B cell (primary cell): Measurements from ENCODE around the gene ZDHHC18. TPM values are rescaled to one million over a fixed set of nuclear protein-coding genes. Genes with fewer than 3 reads are reported as not detected.

Experiments used
- ATAC-seq: fragments of 200-7000 bp; cut with Tn5 transposase; one replicate; pipeline ENCODE4 v1.10.0; 2021; ENCODE audit warnings: low read depth, mild to moderate bottlenecking, moderate number of reproducible peaks, moderate library complexity
- CTCF ChIA-PET: fragments of 350-600 bp; sonication (Branson Sonifier 250); formaldehyde crosslinking; loops from one replicate; lab custom pipeline; 2021; ENCODE audit warnings: antibody characterized with exemption, inconsistent platforms; lab: Charles Lee
- POLR2A ChIA-PET: fragments of 350-600 bp; sonication (Branson Sonifier 250); formaldehyde crosslinking; loops from one replicate; lab custom pipeline; 2021; ENCODE audit warnings: antibody characterized with exemption; lab: Charles Lee
- DNase-seq: peaks from one replicate; pipeline ENCODE4 v3.0.0; 2013
- H2AFZ ChIP-seq: 2 replicates; pipeline ENCODE4 v1.6.1; 2012; ENCODE audit warnings: mild to moderate bottlenecking, low read depth, low read length; ENCODE audit not compliant: insufficient read depth, poor library complexity, severe bottlenecking
- H3K27ac ChIP-seq, 2 donors: 1 replicate in 1 of 2; 2 replicates in 1 of 2; pipeline ENCODE4 v1.5.1; 2012 to 2013; ENCODE audit warnings: low read length in 2 of 2, mild to moderate bottlenecking in 2 of 2, moderate library complexity in 1 of 2
- H3K27me3 ChIP-seq, 4 experiments: fragments of 200-600 bp in 1 of 4; sonication (generic) in 1 of 4; replicated peaks in 1 of 4; 1 replicate in 2 of 4; 2 replicates in 2 of 4; pipeline versions ENCODE4 v1.6.1 to v1.7.0; 2013 to 2016; ENCODE audit warnings: low read length in 3 of 4, mild to moderate bottlenecking in 2 of 4, mixed read lengths in 1 of 4, moderate library complexity in 1 of 4; ENCODE audit not compliant: insufficient read depth in 4 of 4, control insufficient read depth in 3 of 4; ENCODE audit errors: control extremely low read depth in 1 of 4
- H3K36me3 ChIP-seq, 2 experiments: replicated peaks in 1 of 2; 1 replicate in 1 of 2; 2 replicates in 1 of 2; pipeline versions ENCODE4 v1.6.1 to v1.7.1; 2013; ENCODE audit warnings: low read length in 1 of 2; ENCODE audit not compliant: insufficient read depth in 2 of 2, control insufficient read depth in 1 of 2; ENCODE audit errors: control extremely low read depth in 1 of 2, extremely low read depth in 1 of 2
- H3K4me1 ChIP-seq, 2 donors: fragments of 200-600 bp in 1 of 2; sonication (generic) in 1 of 2; 1 replicate in 1 of 2; 2 replicates in 1 of 2; pipeline versions ENCODE4 v1.5.1 to v1.6.1; 2013 to 2017; ENCODE audit warnings: low read length in 2 of 2; ENCODE audit not compliant: control insufficient read depth in 2 of 2, insufficient read depth in 2 of 2
- H3K4me2 ChIP-seq: replicated peaks from 2 replicates; pipeline ENCODE3; 2012; ENCODE audit warnings: mild to moderate bottlenecking, low read depth, low read length; ENCODE audit not compliant: poor library complexity, severe bottlenecking
- H3K4me3 ChIP-seq, 5 experiments: fragments of 200-600 bp in 1 of 5; sonication (generic) in 1 of 5; 1 replicate in 3 of 5; 2 replicates in 2 of 5; pipeline versions ENCODE4 v1.5.1 to v1.7.0; 2011 to 2016; ENCODE audit warnings: low read length in 4 of 5, mild to moderate bottlenecking in 4 of 5, low read depth in 2 of 5, control low read depth in 1 of 5, moderate library complexity in 1 of 5; ENCODE audit not compliant: insufficient read depth in 1 of 5; ENCODE audit errors: control extremely low read depth in 1 of 5, extremely low read depth in 1 of 5
- H3K79me2 ChIP-seq: fragments of 200-600 bp; sonication (generic); one replicate; pipeline ENCODE4 v1.6.0; 2016; ENCODE audit warnings: low read length; ENCODE audit not compliant: control insufficient read depth, insufficient read depth
- H3K9ac ChIP-seq: fragments of 200-600 bp; sonication (generic); 2 replicates; pipeline ENCODE4 v1.6.1; 2017; ENCODE audit warnings: mild to moderate bottlenecking, low read length, moderate library complexity
- H3K9me3 ChIP-seq, 3 donors: one replicate each; pipeline versions ENCODE4 v1.6.1 to v1.7.1; 2013; ENCODE audit warnings: low read length in 2 of 3; ENCODE audit not compliant: control insufficient read depth in 2 of 3, insufficient read depth in 1 of 3; ENCODE audit errors: control extremely low read depth in 1 of 3
- H4K20me1 ChIP-seq: 2 replicates; pipeline ENCODE4 v1.6.0; 2012; ENCODE audit warnings: mild to moderate bottlenecking, low read length; ENCODE audit not compliant: insufficient read depth, control insufficient read depth, poor library complexity, severe bottlenecking
- H3K27ac Mint-ChIP-seq: one replicate; pipeline ENCODE4 v1.8.0; 2021; ENCODE audit warnings: mixed read lengths
- H3K27me3 Mint-ChIP-seq: one replicate; pipeline ENCODE4 v1.8.0; 2021; ENCODE audit warnings: mixed read lengths
- H3K4me1 Mint-ChIP-seq: one replicate; pipeline ENCODE4 v1.8.0; 2021; ENCODE audit warnings: mixed read lengths
- H3K4me3 Mint-ChIP-seq: one replicate; pipeline ENCODE4 v1.8.0; 2021; ENCODE audit warnings: mixed read lengths
- H3K9me3 Mint-ChIP-seq: one replicate; pipeline ENCODE4 v1.8.0; 2022; ENCODE audit warnings: mixed read lengths; ENCODE audit not compliant: insufficient read depth
- CTCF ChIP-seq: fragments of 200-600 bp; IDR thresholded peaks from one replicate; pipeline ENCODE4 v1.8.0; 2022; ENCODE audit warnings: antibody characterized with exemption, mild to moderate bottlenecking
- EZH2 ChIP-seq: IDR thresholded peaks from 2 replicates; pipeline ENCODE4 v1.6.1; 2012; ENCODE audit warnings: borderline replicate concordance, low read depth, mild to moderate bottlenecking, moderate library complexity, low read length; ENCODE audit not compliant: insufficient read depth, poor library complexity, severe bottlenecking
- WGBS: methylation state at CpG from one replicate; pipeline ENCODE4 v1.1.5; 2013; ENCODE audit warnings: missing lambda C conversion rate; ENCODE audit not compliant: insufficient coverage; 5-methylcytosine and 5-hydroxymethylcytosine counted together
- intact Hi-C: fragments of 100-400 bp; cut with micrococcal nuclease; formaldehyde crosslinking; loops from one replicate; pipeline ENCODE4 v1.10.0; 2022
- polyA plus RNA-seq: library from polyadenylated mRNA; depleted of rRNA; stranded (reverse); fragments of >200 nt; gene quantifications from 2 replicates; pipeline ENCODE4 v1.2.3, GENCODE V29; 2012
- small RNA-seq: library from RNA; depleted of rRNA; stranded (forward); fragments of <200 nt; gene quantifications from one replicate; pipeline ENCODE3, GENCODE V24; 2012; ENCODE audit warnings: low replicate concordance, low read depth; ENCODE audit not compliant: insufficient read length
- total RNA-seq, 2 donors: library from RNA; stranded (reverse); fragments of 120-200 nt in 1 of 2; gene quantifications; 1 replicate in 1 of 2; 2 replicates in 1 of 2; pipeline versions ENCODE4 v1.2.3 to v1.2.4, GENCODE V29; 2013 to 2022

Gene ZDHHC18
- total and polyA plus RNA-seq, 2 donors (not counting 1 experiment from before 2014, with no cell fraction given), result 25.8 to 30.8 TPM

DNA sequence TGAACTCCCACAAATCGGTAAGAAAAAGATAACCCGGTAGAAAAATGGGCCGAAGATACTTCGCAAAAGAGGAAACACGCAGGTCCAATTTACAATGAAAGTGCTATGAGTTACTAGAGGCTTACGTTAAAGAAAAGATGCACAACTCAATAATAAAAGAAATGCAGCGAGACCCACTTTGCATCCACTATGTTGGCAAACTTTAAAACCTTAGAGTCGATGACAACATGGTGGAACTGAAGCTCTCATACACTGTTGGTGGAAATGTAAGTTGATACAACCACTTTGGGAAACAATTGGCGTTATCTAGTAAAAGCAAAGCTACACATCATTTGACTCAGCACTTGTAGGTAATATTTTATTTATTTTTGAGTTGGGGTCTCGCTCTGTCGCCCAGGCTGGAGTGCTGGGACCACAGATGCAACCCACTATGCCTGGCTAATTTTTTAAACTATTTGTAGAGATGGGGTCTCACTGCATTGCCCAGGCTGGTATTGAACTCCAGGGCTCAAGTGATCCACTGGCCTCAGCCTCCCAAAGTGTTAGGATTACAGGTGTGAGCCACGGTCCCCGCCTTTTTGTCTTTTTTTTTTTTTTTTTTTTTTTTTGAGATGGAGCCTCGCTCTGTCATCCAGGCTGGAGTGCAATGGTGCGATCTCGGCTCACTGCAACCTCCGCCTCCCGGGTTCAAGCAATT is 74.5 kb downstream of the ZDHHC18 start:
- TF ChIP-seq EZH2 (no peak), CTCF (no peak)
- H3K36me3 ChIP-seq, result peaks cover 2 to 10% of the 10 kb centered on the region in 2 experiments
- peak overlapping the region; percentile 97 for H2AFZ ChIP-seq
- ChIA-PET POLR2A (interaction anchor here (0.6 to 3.4 kb wide), 5 partner anchors 11 to 36 kb away, joined by 3 to 26 read pairs (median 5); partner anchors contain the start of genes GPN2 and NUDC), CTCF (interaction anchor here (0.6 to 2.6 kb wide), 5 partner anchors 11 to 930 kb away, joined by 3 to 14 read pairs (median 3); partner anchors contain the start of genes GPN2 and PPP1R8)
- intact Hi-C loops, result loop anchor here (1.0 to 10.0 kb wide), 5 partner anchors 11 to 426 kb away; partner anchors contain the start of genes GPN2, HMGN2 and NUDC
- no peak for DNase-seq
- ATAC-seq, result no peak
- peak overlapping the region; percentile 81 for H3K4me2 ChIP-seq
- 20% methylated on average over 1 of the region's 18 CpGs for WGBS
- peaks cover 11% of the 10 kb centered on the region for H4K20me1 ChIP-seq
- Mint-ChIP-seq H3K27me3 (no peaks in the 10 kb centered on the region), H3K4me3 (peak overlapping the region; percentile 92), H3K9me3 (no peaks in the 10 kb centered on the region), H3K27ac (peak overlapping the region; percentile 99), H3K4me1 (peaks cover 34% of the 10 kb centered on the region)
- H3K27ac ChIP-seq, result peak overlapping the region; percentile 82 to 92
- peaks cover 47% of the 10 kb centered on the region for H3K79me2 ChIP-seq
- H3K4me3 ChIP-seq, result peak overlapping the region; percentile 84 to 100 (median 97)
- peak overlapping the region; percentile 85 for H3K9ac ChIP-seq
- H3K4me1 ChIP-seq, result peaks cover 16 to 20% of the 10 kb centered on the region in 2 donors
- H3K27me3 ChIP-seq, result no peaks in the 10 kb centered on the region
- H3K9me3 ChIP-seq, result no peaks in the 10 kb centered on the region

Small RNA genes within 50 kb of the gene (small RNA-seq; reads per million reads assigned to genes)
- not detected for gene RN7SL165P

Other genes with a start within 250 kb of the ZDHHC18 start
- gene ARID1A, start 130.7 kb upstream of the ZDHHC18 start, total RNA-seq, result 150 and 152 TPM in 2 replicates
- 80.7 and 98.2 TPM in 2 replicates for gene ARID1A, start 130.7 kb upstream of the ZDHHC18 start, polyA plus RNA-seq
- 16.1 and 17.4 TPM in 2 replicates for gene PIGV, start 38.7 kb upstream of the ZDHHC18 start, total RNA-seq
- gene PIGV, start 38.7 kb upstream of the ZDHHC18 start, polyA plus RNA-seq, result 8.0 and 9.2 TPM in 2 replicates
- gene SFN, start 36.5 kb downstream of the ZDHHC18 start, total RNA-seq, result 0.34 and 0.46 TPM in 2 replicates
- 0.09 and 0.63 TPM in 2 replicates for gene SFN, start 36.5 kb downstream of the ZDHHC18 start, polyA plus RNA-seq
- 40.7 and 43.5 TPM in 2 replicates for gene GPN2, start 63.6 kb downstream of the ZDHHC18 start, total RNA-seq
- 12.6 and 15.2 TPM in 2 replicates for gene GPN2, start 63.6 kb downstream of the ZDHHC18 start, polyA plus RNA-seq
- 21.9 and 28.6 TPM in 2 replicates for gene GPATCH3, start 73.8 kb downstream of the ZDHHC18 start, total RNA-seq
- gene GPATCH3, start 73.8 kb downstream of the ZDHHC18 start, polyA plus RNA-seq, result 9.2 and 12.0 TPM in 2 replicates
- gene NR0B2, start 87.3 kb downstream of the ZDHHC18 start, total RNA-seq, result not detected in 2 replicates
- not detected in 2 replicates for gene NR0B2, start 87.3 kb downstream of the ZDHHC18 start, polyA plus RNA-seq
- gene NUDC, start 95.1 kb downstream of the ZDHHC18 start, total RNA-seq, result 45.3 and 50.1 TPM in 2 replicates
- gene NUDC, start 95.1 kb downstream of the ZDHHC18 start, polyA plus RNA-seq, result 28.3 and 40.6 TPM in 2 replicates
- gene KDF1, start 133.8 kb downstream of the ZDHHC18 start, total RNA-seq, result 0.74 and 1.4 TPM in 2 replicates
- 1.3 and 2.6 TPM in 2 replicates for gene KDF1, start 133.8 kb downstream of the ZDHHC18 start, polyA plus RNA-seq
- gene TRNP1, start 167.0 kb downstream of the ZDHHC18 start, total RNA-seq, result 2.1 and 2.3 TPM in 2 replicates
- 0.06 and 0.54 TPM in 2 replicates for gene TRNP1, start 167.0 kb downstream of the ZDHHC18 start, polyA plus RNA-seq
- gene TENT5B, start 186.2 kb downstream of the ZDHHC18 start, total RNA-seq, result 0.20 TPM in 1 of 2 replicates, not detected in the other
- 0.07 TPM in 2 replicates for gene TENT5B, start 186.2 kb downstream of the ZDHHC18 start, polyA plus RNA-seq